ENCODE measurements around the gene TAGLN3.
A peak's percentile ranks its signal among the peaks of the same experiment; 100 is the strongest.

Gene TAGLN3

DNA sequence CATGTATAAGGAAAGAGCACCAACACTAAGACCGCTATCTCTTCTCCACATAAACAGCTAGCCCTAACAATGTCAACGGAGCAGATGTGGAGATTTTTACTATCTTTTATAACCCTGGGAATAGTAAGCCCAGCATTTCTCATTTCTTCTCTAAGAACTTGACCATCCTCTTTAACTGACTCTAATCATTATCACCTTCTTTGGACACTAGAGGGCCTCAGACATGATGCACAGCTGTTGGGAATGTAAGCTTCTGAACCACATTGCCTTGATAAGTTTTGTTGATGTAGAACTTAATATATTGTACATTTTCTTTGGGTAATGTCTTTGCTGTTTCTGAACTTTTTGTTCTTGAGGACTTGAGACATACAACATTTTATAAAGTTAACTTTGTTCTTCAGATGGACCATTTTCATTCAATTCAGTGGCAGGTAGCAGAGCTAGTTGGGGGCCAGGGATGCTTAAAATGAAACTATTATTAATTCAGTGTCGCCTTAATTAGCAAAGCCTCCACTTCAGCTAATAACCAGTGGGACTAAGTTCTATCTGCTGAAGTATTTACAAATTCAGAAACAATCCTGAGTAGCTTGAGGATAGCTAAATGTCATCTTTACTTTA is 9.6 kb upstream of the TAGLN3 start:
- H3K4me3 ChIP-seq (ENCODE audit: low read length), result no peak overlapping the region
- TF ChIP-seq ZNF274 (IDR thresholded peaks at IDR 0.05; ENCODE audit: low read depth, low read length), result no peak

DNA sequence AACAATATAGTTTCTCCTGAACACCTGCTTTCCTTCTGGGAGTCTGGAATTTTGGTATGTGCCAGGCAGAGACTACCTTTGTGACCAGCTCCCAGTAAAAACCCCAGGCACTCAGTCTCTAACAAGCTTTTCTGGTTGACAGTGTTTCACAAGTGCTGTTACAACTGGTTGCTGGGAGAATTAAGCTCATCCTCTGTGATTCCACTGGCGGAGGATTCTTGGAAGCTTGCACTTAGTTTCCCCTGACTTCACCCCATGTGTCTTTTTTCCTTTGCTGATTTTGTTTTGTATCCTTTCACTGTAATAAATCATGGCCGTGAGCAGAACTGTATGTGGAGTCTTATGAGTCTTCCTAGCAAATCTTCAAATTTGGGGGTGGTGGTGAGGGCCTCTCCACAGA is 5.7 kb upstream of the TAGLN3 start:
- no peak for TF ChIP-seq ZNF274 (IDR thresholded peaks at IDR 0.05; ENCODE audit: low read depth, low read length)

DNA sequence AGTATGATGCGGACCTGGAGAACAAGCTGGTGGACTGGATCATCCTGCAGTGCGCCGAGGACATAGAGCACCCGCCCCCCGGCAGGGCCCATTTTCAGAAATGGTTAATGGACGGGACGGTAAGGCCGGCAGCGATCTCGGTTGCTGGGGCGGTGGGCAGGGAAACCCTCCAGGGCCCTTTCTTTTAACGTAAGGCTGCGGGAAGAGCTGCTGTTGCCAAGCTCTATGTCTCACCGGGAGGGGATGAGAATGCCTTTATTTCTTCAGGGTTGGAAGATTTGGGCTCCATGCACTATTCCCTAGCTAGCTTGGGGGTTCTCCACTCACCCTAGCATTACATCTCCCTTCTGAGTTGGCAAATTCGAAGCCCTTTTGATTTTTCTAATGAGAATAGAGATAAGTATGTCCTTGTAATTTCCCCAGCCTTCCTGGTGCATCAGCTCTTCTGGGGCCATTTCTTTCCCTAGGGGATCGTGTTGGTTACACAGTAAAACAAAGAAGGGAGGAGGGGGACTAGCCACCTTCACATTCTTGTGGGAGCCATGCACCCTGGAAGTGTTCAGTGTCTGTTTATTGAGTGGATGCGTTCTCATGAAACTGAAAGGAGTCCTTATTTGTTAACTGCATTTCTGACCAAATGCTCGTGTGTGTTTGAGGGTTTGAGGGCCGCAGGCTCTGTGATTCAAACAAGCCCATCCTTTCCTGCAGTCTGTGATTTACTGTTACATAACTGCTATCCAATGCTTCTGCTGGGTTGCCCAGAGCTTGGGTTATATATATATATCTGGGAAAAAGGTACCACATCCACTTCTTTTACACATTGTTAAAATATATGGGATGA is 982 bp downstream of the TAGLN3 start:
- peak overlapping the region; percentile 27; the same call in 1 of the 2 replicates for H3K4me3 ChIP-seq (ENCODE audit: low read length)
- TF ChIP-seq ZNF274 (IDR thresholded peaks at IDR 0.05; ENCODE audit: low read depth, low read length), result no peak

More for the DNA sequence above, 5.7 kb upstream of the TAGLN3 start:
- H3K4me3 ChIP-seq (ENCODE audit: low read length), result no peak overlapping the region

DNA sequence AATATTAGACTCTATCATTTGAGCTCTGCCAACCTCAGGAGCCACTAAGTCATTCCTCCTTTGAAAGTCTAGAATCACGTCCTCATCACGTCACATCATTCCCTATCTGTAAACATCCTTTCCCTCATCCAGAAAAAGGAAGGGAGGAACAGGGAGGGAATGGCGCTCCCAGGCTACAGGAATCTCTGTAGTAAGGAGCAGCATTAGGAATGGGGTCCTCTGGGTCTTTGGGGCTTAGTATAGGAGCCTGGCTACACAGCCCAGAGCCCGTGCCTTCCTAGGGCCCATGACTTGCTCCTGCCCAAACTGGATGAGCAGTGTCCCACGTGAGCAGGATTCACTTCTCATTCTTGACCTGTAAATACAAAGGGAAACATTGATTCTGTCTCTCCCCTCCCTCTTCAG is 1.6 kb downstream of the TAGLN3 start:
- TF ChIP-seq ZNF274 (IDR thresholded peaks at IDR 0.05; ENCODE audit: low read depth, low read length), result no peak
- no peak overlapping the region for H3K4me3 ChIP-seq (ENCODE audit: low read length)

DNA sequence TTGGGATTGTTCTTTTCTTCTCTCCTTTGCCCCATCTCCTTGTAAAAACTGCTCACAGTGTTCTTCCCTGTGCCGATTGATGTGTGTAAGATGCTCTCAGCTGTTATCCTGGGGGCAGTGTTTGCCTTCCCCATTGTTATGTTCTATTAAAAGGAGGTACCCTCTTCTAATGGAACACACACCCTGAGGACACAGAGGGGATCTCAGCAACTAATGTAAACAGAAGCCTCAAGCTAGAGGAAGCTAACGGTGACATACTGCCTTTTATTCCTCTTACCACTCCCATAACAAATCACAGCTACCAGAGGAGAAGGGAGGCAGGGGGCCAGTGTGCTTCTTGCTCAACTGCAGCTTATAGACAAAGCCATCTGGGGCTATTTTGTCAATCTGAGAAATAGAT is 2.2 kb downstream of the TAGLN3 start:
- H3K4me3 ChIP-seq (ENCODE audit: low read length), result no peak overlapping the region
- TF ChIP-seq ZNF274 (IDR thresholded peaks at IDR 0.05; ENCODE audit: low read depth, low read length), result no peak

DNA sequence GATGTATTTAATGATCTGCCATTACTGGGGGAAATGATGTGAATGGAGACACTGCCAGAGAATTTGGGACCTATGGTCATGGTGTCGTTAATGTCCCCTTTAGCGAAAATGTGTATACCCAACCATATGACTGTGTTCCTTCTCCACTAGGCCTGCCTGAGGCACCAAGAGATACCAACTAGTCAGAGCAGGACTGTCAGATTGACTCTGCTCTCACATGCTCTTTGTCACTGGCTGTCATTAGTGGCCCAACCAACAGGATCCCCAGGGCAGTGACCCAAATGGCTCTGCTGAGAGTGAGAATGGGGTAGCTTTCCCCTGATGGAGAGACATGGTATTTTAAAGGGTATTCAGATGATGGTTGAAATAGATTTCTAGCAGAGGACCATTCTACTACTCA is 2.8 kb downstream of the TAGLN3 start:
- no peak for TF ChIP-seq ZNF274 (IDR thresholded peaks at IDR 0.05; ENCODE audit: low read depth, low read length)
- H3K4me3 ChIP-seq (ENCODE audit: low read length), result no peak overlapping the region

DNA sequence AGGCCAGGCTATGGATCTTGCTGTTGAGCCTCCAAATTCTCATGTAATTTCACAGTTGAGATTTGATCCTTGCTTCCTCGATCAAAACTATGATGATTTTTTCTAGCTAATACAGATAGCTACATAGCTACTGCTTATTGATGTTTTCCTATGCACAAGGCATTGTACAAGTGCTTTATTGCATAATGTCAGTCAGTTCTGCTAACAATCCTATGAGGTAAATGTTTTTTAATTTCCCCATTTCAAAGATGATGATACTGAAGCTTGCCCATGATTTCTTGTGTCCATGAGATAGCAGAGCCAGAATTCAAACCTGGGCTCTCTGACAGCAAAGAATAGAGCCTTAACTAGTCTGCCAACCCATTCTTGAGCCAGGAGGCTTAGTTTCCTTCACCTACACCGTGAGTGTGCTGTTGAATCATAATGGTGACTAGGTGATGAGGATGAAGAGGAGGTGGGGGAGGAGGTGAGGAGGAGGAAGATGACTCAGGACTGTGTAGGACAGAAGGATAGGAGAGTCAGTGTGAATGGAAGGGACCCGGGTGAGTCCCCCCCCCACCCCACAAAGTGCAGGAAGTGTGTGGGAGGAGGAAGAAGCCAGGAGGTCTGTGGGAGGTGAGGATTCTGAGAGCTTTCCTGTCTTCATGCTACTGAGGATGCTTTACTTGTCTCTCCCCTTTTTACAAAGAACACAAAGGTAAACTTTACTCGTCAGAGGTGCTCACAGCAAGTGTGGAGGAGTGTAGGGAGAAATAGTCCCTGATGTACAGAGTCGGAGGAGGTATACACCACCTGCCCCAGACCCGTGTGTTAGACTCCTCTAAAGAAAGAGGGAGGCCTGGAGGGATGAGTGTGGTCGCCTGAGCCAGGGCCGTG is 3.6 kb downstream of the TAGLN3 start:
- TF ChIP-seq ZNF274 (IDR thresholded peaks at IDR 0.05; ENCODE audit: low read depth, low read length), result no peak
- no peak overlapping the region for H3K4me3 ChIP-seq (ENCODE audit: low read length)

DNA sequence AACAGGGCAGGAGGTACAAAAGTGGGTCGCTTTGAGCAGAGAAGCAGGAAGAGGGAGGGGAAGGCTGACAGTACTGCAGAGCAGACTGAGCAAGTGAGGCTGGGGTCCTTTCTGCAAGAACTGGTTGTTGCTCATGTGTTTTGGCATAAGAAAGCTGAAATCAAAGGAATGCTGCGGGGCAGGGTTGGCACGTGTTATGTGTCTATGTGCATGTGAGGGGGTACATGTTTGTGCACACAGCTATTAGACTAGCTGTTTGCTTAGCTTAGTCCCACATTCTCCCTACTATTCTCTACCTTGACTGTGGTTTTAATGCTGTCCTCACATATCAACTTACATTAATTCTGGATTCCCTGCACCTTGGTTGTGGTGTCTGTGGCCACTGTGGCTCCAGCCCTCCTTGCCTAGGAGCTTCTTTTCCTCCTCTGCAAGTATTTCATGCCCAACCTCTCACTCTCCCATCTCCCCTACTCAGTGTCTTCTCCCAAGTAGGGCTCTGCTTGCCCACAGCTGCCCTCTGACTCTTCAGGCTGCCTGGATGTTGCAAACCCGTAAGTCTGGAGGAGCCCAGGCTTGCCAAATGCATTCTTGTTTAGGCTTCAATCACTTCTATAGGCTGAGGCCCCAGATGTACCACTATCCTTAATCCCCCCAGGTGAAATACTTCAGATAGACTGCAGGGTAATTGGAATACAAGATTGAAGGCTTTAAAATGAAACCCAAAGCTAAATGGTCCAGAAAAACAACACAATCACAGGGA is 4.8 kb downstream of the TAGLN3 start:
- TF ChIP-seq ZNF274 (IDR thresholded peaks at IDR 0.05; ENCODE audit: low read depth, low read length), result no peak
- H3K4me3 ChIP-seq (ENCODE audit: low read length), result no peak overlapping the region

DNA sequence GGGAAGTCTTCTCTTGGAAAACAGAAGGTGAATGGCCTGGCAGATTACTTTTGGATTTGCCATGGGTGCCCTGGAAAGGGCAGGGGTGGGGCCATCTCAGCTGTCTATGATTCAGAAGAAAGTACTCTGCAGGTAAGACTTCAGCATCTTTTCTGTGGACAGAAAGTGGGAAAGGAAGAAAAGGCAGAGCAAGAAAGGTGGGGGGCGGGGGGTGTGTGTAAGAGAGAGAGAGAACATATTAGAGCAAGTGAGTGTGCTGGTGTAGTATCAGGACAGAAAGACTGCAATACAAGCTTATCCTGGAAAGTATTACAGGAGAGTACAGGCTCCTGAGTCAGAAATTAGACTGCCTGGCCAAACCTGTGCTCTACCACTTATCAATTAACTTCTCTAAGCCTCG is 5.5 kb downstream of the TAGLN3 start:
- TF ChIP-seq ZNF274 (IDR thresholded peaks at IDR 0.05; ENCODE audit: low read depth, low read length), result no peak
- no peak overlapping the region for H3K4me3 ChIP-seq (ENCODE audit: low read length)

DNA sequence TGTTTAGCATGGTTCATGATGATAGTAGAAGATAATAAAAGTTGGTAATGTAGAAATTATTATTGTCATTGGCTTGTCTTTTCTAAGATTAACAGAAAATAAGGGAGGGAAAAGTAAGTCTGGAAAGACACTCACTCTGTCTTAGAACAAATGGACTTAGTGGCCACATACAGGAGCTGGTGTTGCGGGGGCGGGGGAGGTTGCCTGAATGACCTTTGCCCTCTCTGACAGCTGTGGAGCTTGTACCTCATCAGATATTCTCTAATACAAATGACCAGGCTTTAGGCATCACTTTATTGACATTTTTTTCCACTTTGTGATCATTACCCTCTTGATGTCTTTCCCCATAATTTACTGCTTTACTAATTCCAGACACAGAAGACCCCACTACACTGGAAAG is 5.9 kb downstream of the TAGLN3 start:
- no peak overlapping the region for H3K4me3 ChIP-seq (ENCODE audit: low read length)
- no peak for TF ChIP-seq ZNF274 (IDR thresholded peaks at IDR 0.05; ENCODE audit: low read depth, low read length)

DNA sequence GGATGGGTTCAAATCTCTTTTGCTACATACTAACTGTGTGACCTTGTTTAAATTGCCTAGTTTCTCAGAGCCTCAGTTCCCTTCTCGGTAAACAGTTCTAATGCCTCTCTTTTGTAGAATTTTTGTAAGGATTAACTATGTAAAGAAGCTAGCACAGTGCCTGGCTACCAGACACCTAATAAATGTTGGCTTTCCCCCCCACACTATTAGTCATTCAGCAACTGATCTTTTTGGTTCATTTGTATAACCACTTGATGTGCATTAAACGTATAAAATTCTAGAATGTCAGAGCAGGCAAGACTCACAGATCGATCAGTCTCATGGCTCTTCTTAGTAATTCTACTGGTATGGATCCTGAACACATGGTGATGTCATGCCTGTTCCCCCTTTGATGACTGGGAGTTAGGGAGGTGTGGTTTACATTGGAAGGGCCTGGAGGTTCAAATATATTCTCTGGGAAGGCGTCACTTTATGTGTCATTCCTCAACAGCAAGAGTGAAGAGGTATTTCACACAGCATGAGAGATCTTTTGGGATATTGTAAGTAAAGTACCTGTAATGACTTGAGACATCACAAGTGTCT is 6.5 kb downstream of the TAGLN3 start:
- no peak for TF ChIP-seq ZNF274 (IDR thresholded peaks at IDR 0.05; ENCODE audit: low read depth, low read length)
- H3K4me3 ChIP-seq (ENCODE audit: low read length), result no peak overlapping the region

DNA sequence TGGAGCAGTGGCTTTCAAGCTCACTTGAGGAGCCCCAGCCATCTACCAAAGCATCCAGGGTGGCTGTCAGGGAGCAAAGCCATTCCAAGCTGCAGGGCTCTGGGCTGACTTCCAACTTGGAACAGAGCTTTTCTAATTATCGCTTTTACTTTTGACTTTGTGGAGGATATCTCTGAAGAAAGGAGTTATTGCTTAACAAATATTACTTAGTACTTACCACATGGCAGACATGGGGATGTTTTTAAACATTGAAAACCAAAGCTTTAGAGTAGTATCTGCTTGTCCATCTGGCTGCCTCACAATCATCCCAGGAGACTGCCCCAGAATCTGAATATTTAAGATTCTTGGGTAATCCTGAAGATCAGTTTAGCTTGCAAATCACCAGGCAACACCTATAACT is 8.9 kb downstream of the TAGLN3 start:
- TF ChIP-seq ZNF274 (IDR thresholded peaks at IDR 0.05; ENCODE audit: low read depth, low read length), result no peak
- no peak overlapping the region for H3K4me3 ChIP-seq (ENCODE audit: low read length)

DNA sequence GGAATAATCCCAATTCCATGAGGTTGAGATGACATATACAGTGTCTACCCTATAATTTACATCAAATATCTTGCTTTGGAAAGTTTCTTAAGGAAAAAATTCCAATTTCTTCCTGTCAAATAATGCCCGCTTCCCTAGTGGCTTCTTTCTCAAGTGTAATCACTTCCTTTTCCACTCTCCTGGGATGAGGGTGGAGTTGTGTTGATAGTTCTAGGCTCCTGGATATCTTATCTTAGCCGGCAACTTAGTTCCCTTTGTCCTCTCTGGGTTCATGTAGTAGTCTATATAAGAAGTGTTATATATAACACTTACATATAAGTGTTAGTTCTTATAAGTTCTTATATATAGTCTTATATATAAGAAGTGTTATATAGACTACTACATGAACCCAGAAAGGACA is 10.9 kb downstream of the TAGLN3 start:
- no peak overlapping the region for H3K4me3 ChIP-seq (ENCODE audit: low read length)
- TF ChIP-seq ZNF274 (IDR thresholded peaks at IDR 0.05; ENCODE audit: low read depth, low read length), result no peak

Data from GM08714 (cell line).